Loucy (cell line): ENCODE results near the gene TMEM33.
A peak's percentile ranks its signal among the peaks of the same experiment; 100 is the strongest.

Source experiments
- H2AFZ ChIP-seq: fragments of 200-600 bp; sonication (generic); 2 replicates; pipeline ENCODE4 v1.6.0; 2016; ENCODE audit warnings: antibody characterized with exemption, mild to moderate bottlenecking, low read length, moderate library complexity
- H3F3A ChIP-seq: fragments of 200-600 bp; 2 replicates; pipeline ENCODE4 v1.6.0; 2016; ENCODE audit warnings: antibody characterized with exemption, low read depth, mild to moderate bottlenecking
- H3K27me3 ChIP-seq: fragments of 200-600 bp; sonication (generic); 2 replicates; pipeline ENCODE4 v1.6.1; 2014; ENCODE audit warnings: low read length, mild to moderate bottlenecking; ENCODE audit not compliant: insufficient read depth, poor library complexity, severe bottlenecking
- H3K36me3 ChIP-seq: fragments of 200-600 bp; sonication (generic); 2 replicates; pipeline ENCODE4 v1.6.1; 2016; ENCODE audit warnings: low read length; ENCODE audit not compliant: insufficient read depth
- H3K4me1 ChIP-seq: fragments of 200-600 bp; sonication (generic); 2 replicates; pipeline ENCODE4 v1.5.1; 2014; ENCODE audit warnings: low read length, mild to moderate bottlenecking; ENCODE audit not compliant: insufficient read depth, poor library complexity, severe bottlenecking
- H3K4me2 ChIP-seq: fragments of 200-600 bp; sonication (generic); 2 replicates; pipeline ENCODE4 v1.6.0; 2014; ENCODE audit warnings: antibody characterized with exemption, low read length, low read depth, mild to moderate bottlenecking; ENCODE audit not compliant: poor library complexity, severe bottlenecking
- H3K4me3 ChIP-seq: fragments of 200-600 bp; sonication (generic); 2 replicates; pipeline ENCODE4 v1.5.1; 2014; ENCODE audit warnings: low read length, mild to moderate bottlenecking, mixed read lengths; ENCODE audit not compliant: poor library complexity, severe bottlenecking
- H3K79me2 ChIP-seq: fragments of 200-600 bp; sonication (generic); 2 replicates; pipeline ENCODE4 v1.6.1; 2014; ENCODE audit warnings: low read length; ENCODE audit not compliant: insufficient read depth
- H3K9ac ChIP-seq: fragments of 200-600 bp; sonication (generic); 2 replicates; pipeline ENCODE4 v1.6.0; 2014; ENCODE audit warnings: mild to moderate bottlenecking, low read depth, low read length, moderate library complexity; ENCODE audit not compliant: poor library complexity, severe bottlenecking
- H3K9me2 ChIP-seq: fragments of 200-600 bp; sonication (generic); replicated peaks from 2 replicates; pipeline ENCODE4 v1.6.1; 2016; ENCODE audit warnings: low read depth, low read length, mixed read lengths
- H3K9me3 ChIP-seq: fragments of 200-600 bp; sonication (generic); 2 replicates; pipeline ENCODE4 v1.6.1; 2014; ENCODE audit warnings: mild to moderate bottlenecking, antibody characterized with exemption, low read length, low read depth; ENCODE audit not compliant: insufficient read depth
- H4K20me1 ChIP-seq: fragments of 200-600 bp; sonication (generic); 2 replicates; pipeline ENCODE4 v1.6.0; 2014; ENCODE audit warnings: antibody characterized with exemption, low read length, mild to moderate bottlenecking; ENCODE audit not compliant: insufficient read depth, poor library complexity, severe bottlenecking
- CTCF ChIP-seq: fragments of 200-600 bp; sonication (generic); conservative IDR thresholded peaks from 2 replicates; pipeline ENCODE4 v1.5.1; 2014; ENCODE audit warnings: mild to moderate bottlenecking, antibody characterized with exemption, low read length
- EZH2phosphoT487 ChIP-seq: fragments of 200-600 bp; IDR thresholded peaks from 2 replicates; pipeline ENCODE4 v1.6.1; 2018; ENCODE audit warnings: antibody characterized with exemption, mild to moderate bottlenecking, moderate library complexity, borderline replicate concordance

TMEM33 gene

DNA sequence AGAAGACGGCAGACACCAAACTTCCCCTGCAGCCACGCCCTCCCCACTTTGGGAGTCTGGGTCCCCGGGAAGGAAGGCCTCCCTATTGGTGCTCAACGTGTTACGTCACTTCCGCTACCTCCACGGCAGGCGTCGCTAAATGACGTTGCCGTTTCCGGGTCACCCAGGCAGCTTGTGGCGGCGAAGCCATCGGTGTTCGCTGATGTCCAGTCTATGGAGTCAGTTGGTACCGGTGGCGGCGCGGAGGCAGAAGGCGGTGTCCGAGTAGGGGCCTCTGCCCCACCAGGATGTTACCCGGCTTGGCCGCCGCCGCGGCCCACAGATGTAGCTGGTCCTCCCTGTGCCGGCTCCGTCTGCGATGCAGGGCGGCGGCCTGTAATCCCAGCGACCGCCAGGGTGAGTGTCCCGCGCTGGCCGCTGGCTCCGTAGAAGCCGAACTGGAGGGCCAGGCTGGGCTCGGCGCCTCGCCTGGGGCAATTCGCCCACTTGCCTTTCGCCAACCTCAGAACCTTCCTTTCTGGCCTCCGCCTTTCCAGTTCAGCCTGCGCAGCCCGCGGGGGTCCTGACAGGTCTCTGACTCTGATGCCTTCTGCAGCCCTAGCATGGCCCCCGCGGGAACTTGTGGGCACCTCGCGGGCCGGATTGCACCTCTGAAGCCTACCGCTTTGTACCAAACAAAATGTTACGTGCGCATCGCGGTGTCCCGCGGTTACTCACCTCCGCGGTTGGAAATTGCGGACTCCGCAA is 55.3 kb downstream of the TMEM33 start, which contains the start of gene SLC30A9:
Gene SLC30A9, plus strand, starts transcription at position 166 of the 747 bp plus-strand sequence. Its CDS starts 122 bp downstream, at position 288.
- no peaks in the 10 kb centered on the region for H3K9me3 ChIP-seq
- TF ChIP-seq EZH2phosphoT487 (no peak), CTCF (no peak; the same call in 1 of the 2 replicates)
- no peaks in the 10 kb centered on the region for H3F3A ChIP-seq
- H4K20me1 ChIP-seq = peaks cover 11% of the 10 kb centered on the region
- no peaks in the 10 kb centered on the region for H3K36me3 ChIP-seq
- H3K4me3 ChIP-seq = peak within 1 kb of the TSS; percentile 91
- H3K27me3 ChIP-seq = no peaks in the 10 kb centered on the region
- peaks cover 32% of the 10 kb centered on the region for H3K4me1 ChIP-seq
- peak within 1 kb of the TSS; percentile 90 for H3K9ac ChIP-seq
- H3K4me2 ChIP-seq = peak within 1 kb of the TSS; percentile 84
- H3K79me2 ChIP-seq = peaks cover 36% of the 10 kb centered on the region
- H2AFZ ChIP-seq = peak within 1 kb of the TSS; percentile 94
- H3K9me2 ChIP-seq = no peaks in the 10 kb centered on the region

DNA sequence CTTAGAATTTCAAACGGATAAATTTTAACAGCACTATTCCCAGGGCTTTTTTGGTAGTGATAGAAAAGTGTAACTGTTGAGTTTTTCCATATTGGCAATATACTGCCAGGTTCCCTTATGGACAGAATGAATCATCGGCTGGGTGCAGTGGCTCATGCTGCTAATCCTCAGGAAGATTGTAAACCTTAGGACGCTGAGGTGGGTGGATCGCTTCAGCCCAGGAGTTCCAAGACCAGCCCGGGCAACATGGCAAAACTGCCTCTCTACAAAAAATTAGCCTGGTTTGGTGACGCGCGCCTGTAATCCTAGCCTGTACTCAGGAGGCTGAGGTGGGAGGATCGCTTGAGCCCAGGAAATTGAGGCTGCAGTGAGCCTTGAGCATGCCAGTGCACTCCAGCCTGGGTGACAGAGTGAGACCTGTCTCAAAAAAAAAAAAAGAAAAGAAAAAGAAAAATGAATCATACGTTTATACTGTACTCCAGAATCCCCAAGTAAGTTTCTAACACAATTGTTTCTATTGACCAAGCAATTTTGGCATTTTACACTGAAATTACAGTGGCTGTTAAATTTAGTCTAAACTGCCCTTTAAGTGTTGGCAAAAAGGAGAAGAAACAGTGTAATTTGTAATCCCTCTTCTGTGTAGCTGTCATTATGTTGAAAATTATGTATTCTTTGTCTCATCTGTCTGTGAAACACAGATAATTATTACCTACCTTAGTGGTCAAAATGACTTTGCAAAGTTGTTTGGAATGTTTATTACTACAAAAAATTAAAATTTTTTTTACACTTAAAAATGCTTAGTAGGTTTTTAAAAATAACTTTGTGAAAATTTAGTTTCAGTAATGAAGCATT is 56.9 kb downstream of the TMEM33 start:
- Histone ChIP-seq H3K36me3 (no peaks in the 10 kb centered on the region), H3K4me3 (peak overlapping the region; percentile 91), H3F3A (no peaks in the 10 kb centered on the region), H3K27me3 (no peaks in the 10 kb centered on the region), H3K4me1 (peaks cover 32% of the 10 kb centered on the region), H4K20me1 (peaks cover 11% of the 10 kb centered on the region), H3K9ac (peak overlapping the region; percentile 90), H3K79me2 (peaks cover 36% of the 10 kb centered on the region), H2AFZ (no peak overlapping the region), H3K9me3 (no peaks in the 10 kb centered on the region), H3K9me2 (no peaks in the 10 kb centered on the region), H3K4me2 (peak overlapping the region; percentile 84)
- no peak for TF ChIP-seq EZH2phosphoT487
- TF ChIP-seq CTCF = no peak

GRCh38 chr4:41992967-41993857 is 58.0 kb downstream of the TMEM33 start:
- peak overlapping the region; percentile 84 for H3K4me2 ChIP-seq
- H2AFZ ChIP-seq = no peak overlapping the region
- H3K9ac ChIP-seq = peak overlapping the region; percentile 20
- no peak for TF ChIP-seq EZH2phosphoT487
- TF ChIP-seq CTCF = no peak
- H3K36me3 ChIP-seq = no peaks in the 10 kb centered on the region
- H3K4me1 ChIP-seq = peaks cover 32% of the 10 kb centered on the region
- no peaks in the 10 kb centered on the region for H3K27me3 ChIP-seq
- peaks cover 36% of the 10 kb centered on the region for H3K79me2 ChIP-seq
- no peaks in the 10 kb centered on the region for H3K9me3 ChIP-seq
- peaks cover 11% of the 10 kb centered on the region for H4K20me1 ChIP-seq
- no peaks in the 10 kb centered on the region for H3F3A ChIP-seq
- no peaks in the 10 kb centered on the region for H3K9me2 ChIP-seq
- H3K4me3 ChIP-seq = peak overlapping the region; percentile 91
